Stimulated activated CD4-positive, alpha-beta T cell treated with anti-CD3 and anti-CD28 coated beads, TNF-alpha, amount 100 ng/mL, for 4 hours (primary cell): ENCODE results near the gene EDC3.

ENCODE experiments used
- DNase-seq, 3 experiments: peaks; one replicate each; pipeline ENCODE4 v3.0.0-alpha.2; 2020; ENCODE audit warnings: low read depth in 3 of 3

The EDC3 gene

GRCh38 chr15:74584204-74584603 is 111.6 kb downstream of the EDC3 start:
- no peak for DNase-seq
